ENCODE results near the gene USP36. TPM values are rescaled to one million over a fixed set of nuclear protein-coding genes. Genes with fewer than 3 reads are reported as not detected.

USP36 gene
- polyA plus RNA-seq, 1 experiment = 18.3 TPM

GRCh38 chr17:78761789-78762406 is 78.7 kb downstream of the USP36 start:
- Histone ChIP-seq H3K9me3 (ENCODE audit: control insufficient read depth, insufficient read depth, low read length) (no peaks in the 10 kb centered on the region), H3K4me3 (ENCODE audit: low read depth, low read length) (no peak overlapping the region), H3K27ac (ENCODE audit: low read depth, low read length) (no peak overlapping the region), H3K27me3 (ENCODE audit: control insufficient read depth, insufficient read depth, low read length) (no peaks in the 10 kb centered on the region)
- TF ChIP-seq CTCF (IDR thresholded peaks at IDR 0.05; ENCODE audit: low read depth, low read length) = no peak
- ChIA-PET CTCF (interaction anchor here (0.6 kb wide), 1 partner anchor 298 kb away, joined by 4 read pairs; no protein-coding TSS in a partner anchor), POLR2A (no interaction called here)
- no peak for DNase-seq (ENCODE audit: low read depth, low spot score)

GRCh38 chr17:78759969-78760352 is 80.7 kb downstream of the USP36 start:
- Histone ChIP-seq H3K27me3 (ENCODE audit: control insufficient read depth, insufficient read depth, low read length) (no peaks in the 10 kb centered on the region), H3K27ac (ENCODE audit: low read depth, low read length) (no peak overlapping the region), H3K4me3 (ENCODE audit: low read depth, low read length) (no peak overlapping the region), H3K9me3 (ENCODE audit: control insufficient read depth, insufficient read depth, low read length) (peaks cover 2% of the 10 kb centered on the region; the same call in 1 of the 2 replicates)
- POLR2A ChIA-PET = no interaction called here
- CTCF ChIA-PET = no interaction called here
- no peak for DNase-seq (ENCODE audit: low read depth, low spot score)
- no peak for TF ChIP-seq CTCF (IDR thresholded peaks at IDR 0.05; ENCODE audit: low read depth, low read length)

DNA sequence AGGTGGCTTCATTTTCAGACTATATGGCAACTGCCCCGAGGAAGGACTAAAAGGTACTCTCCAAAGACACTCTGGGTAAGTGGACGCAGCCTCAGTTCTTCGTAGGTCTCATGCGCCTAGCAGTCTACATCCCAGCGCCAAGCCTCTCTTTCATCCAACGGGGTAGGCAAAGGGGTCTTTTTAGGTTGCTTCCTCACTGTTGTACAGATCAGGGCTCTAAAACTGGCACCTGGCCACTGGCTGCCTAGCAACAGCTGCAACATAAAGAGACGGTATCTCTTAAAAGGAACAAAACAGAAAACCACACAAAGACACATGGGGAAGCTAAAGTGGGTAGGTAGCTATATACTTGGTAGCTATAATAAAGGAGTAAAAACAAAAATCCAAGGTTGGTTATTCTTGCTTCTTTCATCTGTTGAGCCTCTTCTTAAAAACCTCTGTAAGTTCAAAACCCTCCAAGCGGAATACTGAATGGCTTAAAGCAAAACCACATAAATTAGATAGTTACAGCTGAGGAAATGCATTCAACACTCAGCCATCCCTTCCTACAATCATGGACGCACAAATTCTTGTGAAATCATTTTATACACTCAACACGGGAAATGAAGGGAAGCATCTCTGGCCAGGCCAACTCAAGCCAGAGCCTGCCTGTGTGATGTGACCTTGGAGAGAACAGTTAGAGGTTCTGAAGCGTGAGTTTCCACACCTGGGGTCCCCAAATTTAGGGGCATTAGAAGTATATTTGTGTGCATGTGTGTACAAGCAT is 81.2 kb downstream of the USP36 start:
- TF ChIP-seq CTCF (IDR thresholded peaks at IDR 0.05; ENCODE audit: low read depth, low read length) = no peak
- H3K4me3 ChIP-seq (ENCODE audit: low read depth, low read length) = no peak overlapping the region
- ChIA-PET POLR2A (no interaction called here), CTCF (no interaction called here)
- no peak overlapping the region for H3K27ac ChIP-seq (ENCODE audit: low read depth, low read length)
- H3K9me3 ChIP-seq (ENCODE audit: control insufficient read depth, insufficient read depth, low read length) = peaks cover 2% of the 10 kb centered on the region; the same call in 1 of the 2 replicates
- no peak for DNase-seq (ENCODE audit: low read depth, low spot score)
- H3K27me3 ChIP-seq (ENCODE audit: control insufficient read depth, insufficient read depth, low read length) = no peaks in the 10 kb centered on the region

- H3K4me3 ChIP-seq (ENCODE audit: low read depth, low read length) = no peak overlapping the region
- H3K27ac ChIP-seq (ENCODE audit: low read depth, low read length) = no peak overlapping the region
- H3K27me3 ChIP-seq (ENCODE audit: control insufficient read depth, insufficient read depth, low read length) = no peaks in the 10 kb centered on the region
- DNase-seq (ENCODE audit: low read depth, low spot score) = no peak
- H3K9me3 ChIP-seq (ENCODE audit: control insufficient read depth, insufficient read depth, low read length) = peaks cover 2% of the 10 kb centered on the region; the same call in 1 of the 2 replicates
- CTCF ChIA-PET = no interaction called here
- POLR2A ChIA-PET = no interaction called here
- no peak for TF ChIP-seq CTCF (IDR thresholded peaks at IDR 0.05; ENCODE audit: low read depth, low read length)
Observed at GRCh38 chr17:78753316-78754250, 87.0 kb downstream of the USP36 start.
